Heart right ventricle (tissue), 16 donors: ENCODE measurements around the gene LMNA. TPM values are rescaled to one million over a fixed set of nuclear protein-coding genes. Genes with fewer than 3 reads are reported as not detected.

Experiments used
- ATAC-seq, 8 donors: fragments of 200-7000 bp; cut with Tn5 transposase; one replicate each; pipeline ENCODE4 v1.9.1; 2020; ENCODE audit warnings: mild to moderate bottlenecking in 8 of 8, moderate library complexity in 8 of 8, moderate number of reproducible peaks in 1 of 8
- DNase-seq, 2 donors: peaks; one replicate each; pipeline ENCODE4 v3.0.0-alpha.2; 2020
- H3K27ac ChIP-seq, 10 donors: fragments of 200-600 bp; sonication (generic) in 2 of 10; one replicate each; pipeline versions ENCODE4 v1.5.0 to v1.8.0; 2020 to 2022; ENCODE audit warnings: mild to moderate bottlenecking in 3 of 10
- H3K27me3 ChIP-seq, 7 donors: fragments of 200-600 bp; one replicate each; pipeline ENCODE4 v1.8.0; 2021 to 2022; ENCODE audit warnings: mild to moderate bottlenecking in 2 of 7
- H3K36me3 ChIP-seq, 9 donors: fragments of 200-600 bp; sonication (generic) in 1 of 9; one replicate each; pipeline versions ENCODE4 v1.5.0 to v1.8.0; 2020 to 2022; ENCODE audit warnings: mild to moderate bottlenecking in 2 of 9
- H3K4me1 ChIP-seq, 9 donors: fragments of 200-600 bp; sonication (generic) in 1 of 9; one replicate each; pipeline versions ENCODE4 v1.5.0 to v1.8.0; 2020 to 2022; ENCODE audit warnings: mild to moderate bottlenecking in 4 of 9
- H3K4me3 ChIP-seq, 10 donors: fragments of 200-600 bp; sonication (generic) in 2 of 10; one replicate each; pipeline versions ENCODE4 v1.5.0 to v1.8.0; 2020 to 2022; ENCODE audit warnings: mild to moderate bottlenecking in 7 of 10, moderate library complexity in 2 of 10
- H3K9me3 ChIP-seq, 11 donors: fragments of 200-600 bp in 10 of 11; sonication (generic) in 2 of 11; one replicate each; pipeline versions ENCODE4 v1.5.0 to v1.8.0; 2013 to 2022; ENCODE audit warnings: mild to moderate bottlenecking in 2 of 11, control low read depth in 1 of 11, moderate library complexity in 1 of 11
- WGBS, 2 donors: extraction: QIAGEN DNeasy Blood & Tissue Kit; methylation state at CpG; one replicate each; pipeline ENCODE4 v1.1.7; 2013; ENCODE audit warnings: inconsistent platforms in 1 of 2; 5-methylcytosine and 5-hydroxymethylcytosine counted together
- intact Hi-C, 10 donors: fragments of 100-400 bp; cut with DNase I; formaldehyde crosslinking; loops; one replicate each; pipeline versions ENCODE4 v1.11.1 to v1.14.2; 2022
- polyA plus RNA-seq, 2 donors: library from polyadenylated mRNA; stranded (reverse); fragments of 200-250 nt; gene quantifications; one replicate each; pipeline ENCODE4 v1.2.3, GENCODE V29; 2013
- total RNA-seq, 10 donors: library from RNA; stranded (reverse); fragmentation: NEBNext Ultra II Directional in 3 of 10; extraction: Animal tissue kit (Norgen Biotek cat#: 25700) in 3 of 10; gene quantifications; one replicate each; pipeline versions ENCODE4 v1.2.1 to v1.2.4, GENCODE V29; 2021 to 2023
- TF ChIP-seq, protein P1 (sequence below), 9 donors: fragments of 200-600 bp; sonication (generic) in 2 of 9; IDR thresholded peaks; one replicate each; pipeline versions ENCODE4 v1.5.0 to v1.8.0; 2021 to 2022; ENCODE audit warnings: antibody characterized with exemption in 9 of 9, mild to moderate bottlenecking in 5 of 9, moderate library complexity in 1 of 9
- donor health status: Arrhythmogenic right ventricular cardiomyopathy.
- donor health status: ischemic (EF 13 %, LVEDD 7.1; RV severe dilation, severe dysfunction).
- donor health status: healthy with polysubstance abuse.
- donor health status: DM: no; HTN: yes; CAD: no.
- donor health status: DM: no; HTN: no; CAD: no.
- donor health status: ischemic (EF 25% LVEDD 6.9; RV normal size, moderate dysfunction).
- donor health status: ischemic (EF 25% LVEDD 5.7; RV mildly dilated, moderate dysfunction).
- donor health status: healthy.
- donor health status: DM: yes; HTN: yes; CAD: no.
- donor health status: Ischemic cardiomyopathy.
- donor health status: ischemic (EF 35%, LVEDD 5.7; RV mildly dilated, moderate dysfunction).
- donor health status: nonischemic (EF 11% LVEDD 7.7; RV severe dilation, severe dysfunction).
- donor health status: DM: yes; HTN: yes; CAD: no.
- donor health status: PGD.
- donor health status: ischemic (EF 29% LVEDD 5.4; RV normal size, mild dysfunction).
- donor health status: nonischemic (EF 23%, LVEDD 6.1; RV moderate dilation, normal function).

LMNA gene
- total and polyA plus RNA-seq, 12 donors = 213 to 554 (median 277) TPM

GRCh38 chr1:156079762-156080161 lies 34.7 kb upstream of the LMNA start:
- 78 to 79% methylated on average over 5 of the region's 5 CpGs for WGBS, 2 donors
- TF ChIP-seq, protein P1, sequence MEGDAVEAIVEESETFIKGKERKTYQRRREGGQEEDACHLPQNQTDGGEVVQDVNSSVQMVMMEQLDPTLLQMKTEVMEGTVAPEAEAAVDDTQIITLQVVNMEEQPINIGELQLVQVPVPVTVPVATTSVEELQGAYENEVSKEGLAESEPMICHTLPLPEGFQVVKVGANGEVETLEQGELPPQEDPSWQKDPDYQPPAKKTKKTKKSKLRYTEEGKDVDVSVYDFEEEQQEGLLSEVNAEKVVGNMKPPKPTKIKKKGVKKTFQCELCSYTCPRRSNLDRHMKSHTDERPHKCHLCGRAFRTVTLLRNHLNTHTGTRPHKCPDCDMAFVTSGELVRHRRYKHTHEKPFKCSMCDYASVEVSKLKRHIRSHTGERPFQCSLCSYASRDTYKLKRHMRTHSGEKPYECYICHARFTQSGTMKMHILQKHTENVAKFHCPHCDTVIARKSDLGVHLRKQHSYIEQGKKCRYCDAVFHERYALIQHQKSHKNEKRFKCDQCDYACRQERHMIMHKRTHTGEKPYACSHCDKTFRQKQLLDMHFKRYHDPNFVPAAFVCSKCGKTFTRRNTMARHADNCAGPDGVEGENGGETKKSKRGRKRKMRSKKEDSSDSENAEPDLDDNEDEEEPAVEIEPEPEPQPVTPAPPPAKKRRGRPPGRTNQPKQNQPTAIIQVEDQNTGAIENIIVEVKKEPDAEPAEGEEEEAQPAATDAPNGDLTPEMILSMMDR (IDR thresholded peaks at IDR 0.05) = no peak
- H3K4me3 ChIP-seq = no peak overlapping the region
- no peaks in the 10 kb centered on the region for H3K9me3 ChIP-seq
- intact Hi-C loops = no loop called here
- no peak for ATAC-seq
- peaks cover 0 to 21% (median 0%) of the 10 kb centered on the region in 7 donors for H3K27me3 ChIP-seq
- H3K4me1 ChIP-seq = peaks cover 12 to 47% (median 23%) of the 10 kb centered on the region in 9 donors
- DNase-seq = no peak
- H3K36me3 ChIP-seq = no peaks in the 10 kb centered on the region
- H3K27ac ChIP-seq = no peak overlapping the region

DNA sequence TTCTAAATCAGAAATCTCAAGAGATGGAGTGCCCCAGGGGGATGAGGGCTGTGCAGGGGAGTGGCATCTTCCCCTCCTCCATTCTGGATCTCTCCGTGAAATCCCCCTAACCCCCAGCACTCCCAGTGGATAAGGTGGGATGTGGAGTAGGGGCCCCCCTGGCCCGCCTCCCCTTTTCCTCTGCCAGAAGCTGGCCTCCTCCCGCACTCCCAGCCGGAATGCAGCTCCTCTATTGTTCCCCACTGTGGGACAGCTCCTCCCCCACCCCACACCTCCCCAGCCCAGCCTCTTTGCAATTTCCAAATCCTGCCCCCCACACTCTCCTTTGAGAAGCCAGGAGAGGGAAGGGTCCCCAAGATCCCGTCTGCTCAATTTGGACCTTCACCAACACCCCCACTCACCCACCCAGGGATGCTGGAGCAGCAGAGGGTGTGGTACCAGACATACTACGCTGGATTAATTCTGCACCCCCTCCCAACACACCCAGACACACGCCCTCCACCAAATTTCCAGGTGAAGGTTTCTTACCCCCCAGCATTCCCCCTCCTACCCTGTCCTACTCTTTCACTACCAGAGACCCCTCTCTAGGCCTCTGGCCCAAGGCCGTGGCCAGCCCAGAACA lies 34.2 kb upstream of the LMNA start:
- Histone ChIP-seq H3K27ac (no peak overlapping the region), H3K4me3 (no peak overlapping the region), H3K4me1 (peaks cover 12 to 44% (median 23%) of the 10 kb centered on the region in 9 donors), H3K9me3 (no peaks in the 10 kb centered on the region), H3K27me3 (peaks cover 0 to 27% (median 0%) of the 10 kb centered on the region in 7 donors), H3K36me3 (no peaks in the 10 kb centered on the region)
- DNase-seq (no peak), ATAC-seq (no peak)
- WGBS, 2 donors = 64% methylated on average over 8 of the region's 8 CpGs
- TF ChIP-seq, protein P1 (IDR thresholded peaks at IDR 0.05) = no peak
- intact Hi-C loops = no loop called here

DNA sequence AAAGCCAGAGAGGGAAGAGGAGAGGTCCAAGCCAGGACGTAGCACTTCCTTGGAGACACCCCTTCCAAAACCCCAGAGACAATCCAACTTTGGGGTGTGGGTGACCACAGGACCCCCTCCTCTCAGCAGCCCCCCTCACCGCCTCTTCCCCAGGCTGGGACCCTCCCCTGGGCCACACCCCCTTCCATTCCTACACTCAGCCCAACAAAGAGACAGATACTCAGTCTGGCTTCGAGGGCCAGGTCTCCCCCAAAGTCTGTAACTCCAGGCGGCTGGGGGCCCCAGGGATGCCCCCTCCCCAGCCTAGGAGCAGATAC lies 33.7 kb upstream of the LMNA start:
- intact Hi-C loops = no loop called here
- TF ChIP-seq, protein P1 (IDR thresholded peaks at IDR 0.05) = no peak
- H3K4me1 ChIP-seq = peaks cover 7 to 39% (median 23%) of the 10 kb centered on the region in 9 donors
- peak overlapping the region in 1 of 10 donors; percentile 83 for H3K4me3 ChIP-seq
- peaks cover 0 to 31% (median 0%) of the 10 kb centered on the region in 7 donors for H3K27me3 ChIP-seq
- H3K27ac ChIP-seq = no peak overlapping the region
- DNase-seq (no peak), ATAC-seq (no peak)
- no peaks in the 10 kb centered on the region for H3K9me3 ChIP-seq
- no peaks in the 10 kb centered on the region for H3K36me3 ChIP-seq
- WGBS, 2 donors = 62 to 69% methylated on average over 4 of the region's 4 CpGs

DNA sequence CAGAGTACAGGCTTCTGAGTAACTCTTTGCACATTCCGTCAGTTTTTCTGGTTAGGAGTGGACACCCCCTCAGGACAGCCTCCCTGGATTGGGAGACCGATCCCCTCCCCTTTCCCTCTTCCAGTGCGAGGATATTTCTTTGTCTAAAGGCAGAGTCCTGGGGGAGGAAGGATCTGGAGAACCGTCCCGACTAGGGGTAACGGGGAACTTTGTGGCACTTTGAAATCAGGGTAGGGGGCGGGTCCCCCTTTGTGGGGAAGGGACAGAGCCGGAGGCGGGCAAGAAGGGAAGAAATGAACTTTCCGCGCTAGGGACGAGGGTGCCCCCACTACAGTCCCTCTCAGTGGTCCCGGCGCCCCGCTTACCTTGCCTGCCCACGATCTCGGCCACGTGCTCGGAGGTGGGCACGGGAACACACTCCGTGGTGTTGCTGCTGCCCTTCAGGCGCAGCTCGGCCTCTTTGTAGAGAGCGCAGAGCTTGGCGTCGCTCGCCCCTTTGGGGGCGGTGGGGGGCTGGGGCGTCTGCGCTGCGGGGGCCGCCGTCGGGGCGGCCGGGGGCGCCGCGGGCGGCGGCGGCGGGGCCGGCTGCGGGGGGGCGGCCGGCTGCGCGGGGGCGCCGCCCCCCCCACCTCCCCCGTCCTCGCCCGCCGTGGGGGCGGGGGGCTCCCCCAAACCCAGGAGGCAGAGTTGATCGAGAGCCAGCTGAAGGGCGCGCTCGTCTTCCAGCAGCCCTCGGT lies 33.2 kb upstream of the LMNA start:
- 6 to 9% methylated on average over 39 to 60 of the region's 61 CpGs for WGBS, 2 donors
- DNase-seq (no peak), ATAC-seq (no peak)
- no peak overlapping the region for H3K27ac ChIP-seq
- peaks cover 4 to 36% (median 21%) of the 10 kb centered on the region in 9 donors for H3K4me1 ChIP-seq
- H3K36me3 ChIP-seq = no peaks in the 10 kb centered on the region
- H3K9me3 ChIP-seq = no peaks in the 10 kb centered on the region
- intact Hi-C loops = no loop called here
- H3K4me3 ChIP-seq = peak overlapping the region in 9 of 10 donors; percentile 67 to 90 (median 83)
- TF ChIP-seq, protein P1 (IDR thresholded peaks at IDR 0.05) = no peak
- H3K27me3 ChIP-seq = peaks cover 0 to 31% (median 0%) of the 10 kb centered on the region in 7 donors
